Measurements from ENCODE around the gene FAM124B. TPM values are rescaled to one million over a fixed set of nuclear protein-coding genes. Genes with fewer than 3 reads are reported as not detected.
"Not testable (repeated sequence)": the region's sequence is repeated elsewhere in the genome, so short reads cannot be mapped to it uniquely, and the experiment has no call there.

The FAM124B gene
- total RNA-seq, 1 donor from 2014 or later: 4.1 TPM

GRCh38 chr2:224416656-224417360 lies 14.9 kb upstream of the FAM124B start:
- DNase-seq (ENCODE audit: low spot score): no peak

GRCh38 chr2:224413381-224413780 lies 11.5 kb upstream of the FAM124B start:
- DNase-seq (ENCODE audit: low spot score): no peak

- no peak for DNase-seq (ENCODE audit: low spot score)
Observed at GRCh38 chr2:224412141-224413015, 10.5 kb upstream of the FAM124B start.

GRCh38 chr2:224410946-224411561 lies 9.1 kb upstream of the FAM124B start:
- no peak for DNase-seq (ENCODE audit: low spot score)

DNA sequence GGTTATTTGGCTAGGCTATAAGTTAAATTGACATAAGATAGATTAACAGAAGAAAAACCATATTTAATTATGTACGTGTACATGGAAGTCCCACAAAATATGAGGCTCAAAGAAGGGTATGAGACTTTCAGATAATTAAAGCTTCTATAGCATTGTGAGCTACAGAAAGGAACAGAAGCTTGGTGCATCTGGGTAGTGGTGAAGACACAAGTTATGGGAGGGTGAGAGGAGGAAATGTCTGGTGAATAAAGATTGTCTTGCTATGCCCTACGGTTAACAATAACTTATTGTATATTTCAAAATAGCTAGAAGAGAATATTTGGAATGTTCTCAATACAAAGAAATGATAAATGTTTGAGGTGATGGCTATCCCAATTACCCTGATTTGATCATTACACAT lies 6.8 kb upstream of the FAM124B start:
- DNase-seq (ENCODE audit: low spot score): no peak

DNA sequence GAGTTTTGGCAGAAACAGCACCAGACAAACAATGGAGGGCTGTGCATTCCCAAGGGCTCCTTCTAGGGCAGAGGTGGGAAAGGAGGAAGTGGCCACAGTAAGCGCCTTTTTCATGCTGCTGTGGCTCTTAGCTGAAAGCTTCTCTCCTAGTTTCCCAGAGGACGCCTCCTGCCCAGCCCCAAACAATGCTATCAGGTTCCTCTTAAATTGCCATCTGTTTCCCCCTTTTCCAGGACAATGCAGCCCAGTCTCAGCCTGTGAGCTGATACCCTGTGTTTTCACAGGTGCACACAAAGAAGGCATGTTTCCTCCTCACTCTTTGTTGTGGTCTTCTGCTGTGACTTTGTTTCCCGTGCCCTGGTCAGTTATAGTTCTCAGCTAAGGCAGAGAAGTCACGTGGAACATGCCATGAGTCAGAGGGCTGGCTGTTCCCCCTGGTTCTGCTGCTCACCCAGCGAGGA lies 5.4 kb upstream of the FAM124B start:
- DNase-seq (ENCODE audit: low spot score): no peak

GRCh38 chr2:224405841-224406370 lies 4.0 kb upstream of the FAM124B start:
- DNase-seq (ENCODE audit: low spot score): no peak

DNA sequence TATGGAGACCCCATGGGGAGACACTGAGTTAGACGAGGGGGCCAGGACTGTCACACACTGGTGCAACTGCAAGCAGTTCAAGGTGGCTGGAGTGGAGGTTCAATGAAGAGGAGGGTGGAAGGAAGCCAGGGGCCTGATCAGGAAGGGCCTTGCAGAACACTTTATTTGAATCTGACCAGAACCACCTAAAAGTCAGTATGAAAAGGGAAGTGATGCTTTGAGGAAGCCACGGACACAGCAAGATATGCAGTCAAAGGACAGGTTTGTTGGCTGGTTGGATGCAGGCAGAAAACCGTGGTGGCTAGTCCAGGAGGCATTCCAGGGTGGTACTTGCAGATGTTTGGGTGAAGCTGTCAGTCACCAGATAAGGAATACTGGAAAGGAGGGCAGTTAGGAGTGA lies 3.5 kb upstream of the FAM124B start:
- no peak for DNase-seq (ENCODE audit: low spot score)

GRCh38 chr2:224404796-224405195 lies 2.9 kb upstream of the FAM124B start:
- no peak for DNase-seq (ENCODE audit: low spot score)

DNA sequence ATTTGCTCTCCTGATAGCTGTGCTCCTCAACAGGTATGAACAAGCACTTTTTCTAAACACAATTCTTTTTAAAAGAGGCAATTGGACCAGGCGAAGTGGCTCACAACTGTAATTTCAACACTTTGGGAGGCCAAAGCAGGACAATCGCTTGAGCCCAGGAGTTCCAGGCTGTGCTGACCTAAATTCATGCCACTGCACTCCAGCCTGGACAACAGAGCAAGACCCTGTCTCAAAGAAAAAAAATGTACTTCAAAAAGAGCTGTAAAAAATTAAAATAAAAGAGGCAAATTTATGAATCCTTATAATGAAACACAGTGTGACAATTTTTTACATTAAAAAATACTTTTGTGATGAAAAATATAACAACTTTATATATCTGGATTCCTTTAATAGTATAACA lies 1.8 kb upstream of the FAM124B start:
- DNase-seq (ENCODE audit: low spot score): no peak

GRCh38 chr2:224400886-224401632 lies 848 bp downstream of the FAM124B start:
- DNase-seq (ENCODE audit: low spot score): no peak

DNA sequence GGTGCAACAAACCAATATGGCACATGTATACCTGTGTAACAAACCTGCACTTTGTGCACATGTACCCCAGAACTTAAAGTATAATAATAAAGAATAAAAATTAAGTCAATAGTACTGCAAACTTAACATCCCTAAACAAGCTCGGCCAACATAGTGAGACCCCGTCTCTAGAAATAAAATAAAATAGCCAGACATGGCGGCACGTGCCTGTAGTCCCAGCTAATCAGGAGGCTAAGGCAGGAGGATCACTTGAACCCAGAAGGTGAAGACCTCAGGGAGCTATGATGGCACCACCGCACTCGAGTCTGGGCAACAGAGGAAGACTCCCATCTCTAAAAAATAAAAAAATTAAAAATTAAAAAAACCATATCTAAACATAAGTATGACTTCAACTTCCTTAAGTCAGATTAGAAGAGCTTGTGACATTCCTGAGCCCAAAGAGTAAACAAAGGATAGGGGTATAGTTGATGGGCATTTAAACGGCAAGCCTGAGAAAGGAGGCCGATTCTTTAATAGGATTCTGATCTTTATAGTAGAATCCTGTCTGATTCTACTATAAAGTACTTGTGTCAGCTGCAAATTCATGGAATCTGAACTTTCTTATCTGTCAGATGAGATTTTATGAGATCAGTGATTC lies 1.6 kb downstream of the FAM124B start:
- DNase-seq (ENCODE audit: low spot score): no peak

GRCh38 chr2:224398289-224398688 lies 3.6 kb downstream of the FAM124B start:
- no peak for DNase-seq (ENCODE audit: low spot score)

DNA sequence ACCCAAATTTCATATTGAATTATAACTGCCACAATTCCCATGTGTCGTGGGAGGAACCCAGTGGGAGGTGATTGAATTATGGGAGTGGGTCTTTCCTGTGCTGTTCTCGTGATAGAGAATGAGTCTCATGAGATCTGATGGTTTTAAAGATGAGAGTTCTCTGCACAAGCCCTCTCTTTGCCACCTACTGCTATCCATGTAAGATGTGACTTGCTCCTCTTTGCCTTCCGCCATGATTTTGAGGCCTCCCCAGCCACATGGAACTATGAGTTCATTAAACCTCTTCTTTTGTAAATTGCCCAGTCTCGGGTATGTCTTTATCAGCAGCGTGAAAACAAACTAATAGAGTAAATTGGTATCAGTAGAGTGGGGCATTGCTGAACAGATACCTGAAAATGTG lies 4.8 kb downstream of the FAM124B start:
- not testable (repeated sequence) for DNase-seq (ENCODE audit: low spot score)

DNA sequence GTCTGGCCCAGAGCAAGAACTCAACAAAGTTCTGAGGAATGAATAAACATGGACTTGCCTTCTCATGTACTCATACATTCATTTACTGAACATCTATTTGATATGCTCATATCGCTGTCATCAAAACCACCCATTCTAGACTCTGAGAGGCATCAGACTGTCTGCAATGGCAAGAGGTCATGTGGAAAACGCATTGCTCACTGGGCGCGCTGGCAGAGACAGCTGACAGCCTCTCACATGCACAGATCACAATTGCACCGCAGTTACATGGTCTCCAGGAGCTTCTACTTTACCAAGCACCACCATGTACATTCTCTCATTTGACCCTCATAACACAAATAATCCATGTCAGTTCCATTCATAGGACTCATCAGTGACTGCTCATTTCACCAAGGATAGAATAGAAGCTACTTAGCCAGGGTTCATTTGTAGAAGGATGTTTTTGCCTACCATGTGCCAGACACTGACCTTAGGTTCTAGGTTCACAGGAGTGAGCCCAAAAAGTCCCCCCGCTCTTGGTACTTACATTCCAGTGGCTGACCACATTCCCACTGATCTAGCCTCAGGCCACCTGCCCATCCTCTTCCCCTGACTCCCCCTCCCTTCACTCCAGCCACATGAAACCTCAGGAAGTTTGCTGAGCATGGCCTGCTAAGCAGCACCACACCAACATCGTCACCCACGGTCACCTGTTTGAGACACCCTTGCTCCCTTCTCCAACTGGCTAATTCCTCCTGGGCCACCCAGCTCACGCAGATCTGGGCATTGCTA lies 6.1 kb downstream of the FAM124B start:
- no peak for DNase-seq (ENCODE audit: low spot score)

DNA sequence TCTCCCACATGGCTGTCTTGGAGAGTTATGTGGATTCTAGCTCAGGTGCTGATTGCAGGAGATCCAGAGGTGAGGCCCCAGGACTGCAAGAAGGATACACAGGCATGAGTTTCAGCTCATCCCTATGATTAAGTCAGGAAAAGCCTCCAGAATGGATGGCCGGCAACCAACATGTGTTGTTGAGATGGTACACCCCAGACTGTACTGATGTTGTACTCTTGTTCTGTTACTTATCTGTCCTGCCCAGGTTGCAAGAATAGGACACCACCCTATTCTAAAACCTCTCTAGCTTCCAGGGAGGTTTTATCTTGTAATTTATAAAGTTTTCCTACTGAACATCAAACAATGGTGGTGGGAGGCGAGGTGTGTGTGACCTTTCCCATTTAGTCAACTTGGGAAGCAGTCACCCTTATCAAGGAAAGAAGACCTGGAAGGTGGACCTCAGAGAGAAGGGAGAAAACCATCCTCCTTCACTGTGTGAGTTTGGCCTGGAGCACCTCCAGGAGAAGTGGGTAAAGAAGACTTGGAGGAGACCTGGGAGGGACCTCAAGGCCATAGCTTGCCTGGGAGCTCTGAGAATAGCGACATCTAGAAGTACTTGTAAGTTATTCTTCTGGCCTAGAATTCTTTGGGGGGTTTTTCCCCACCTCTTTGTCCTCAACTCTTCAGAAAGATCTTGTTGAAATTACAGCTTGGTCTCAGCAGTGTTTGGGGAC lies 8.6 kb downstream of the FAM124B start:
- no peak for DNase-seq (ENCODE audit: low spot score)

GRCh38 chr2:224392545-224392944 lies 9.4 kb downstream of the FAM124B start:
- DNase-seq (ENCODE audit: low spot score): no peak

- DNase-seq (ENCODE audit: low spot score): no peak
Observed at GRCh38 chr2:224389317-224389716, 12.6 kb downstream of the FAM124B start.

GRCh38 chr2:224386876-224387275 lies 15.0 kb downstream of the FAM124B start:
- DNase-seq (ENCODE audit: low spot score): no peak
